ENCODE measurements around the gene ELMO1. TPM values are rescaled to one million over a fixed set of nuclear protein-coding genes. Genes with fewer than 3 reads are reported as not detected.

Gene ELMO1
- polyA plus RNA-seq, 2 of the 4 experiments (the other 2 are of a cell fraction), result 2.3 to 6.1 TPM

DNA sequence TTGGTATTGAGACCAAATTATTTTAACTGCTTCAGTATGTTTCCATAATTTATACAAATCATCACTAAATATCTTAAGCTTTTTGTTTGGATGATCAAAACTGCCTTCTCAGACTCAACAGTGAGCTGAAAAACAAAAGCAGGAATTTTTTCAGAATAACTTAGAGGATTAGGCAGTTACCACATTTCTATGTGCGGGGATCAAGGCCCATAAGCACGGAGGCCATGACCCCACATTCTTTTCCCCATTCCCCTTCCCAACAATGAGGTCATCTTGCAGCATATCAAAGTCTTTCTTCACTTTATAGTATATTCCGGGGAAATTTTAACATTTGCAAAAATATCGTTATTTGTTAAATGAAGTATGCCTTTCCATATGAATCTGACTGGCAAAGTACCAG lies 125.8 kb downstream of the ELMO1 start:
- no peak for ATAC-seq

DNA sequence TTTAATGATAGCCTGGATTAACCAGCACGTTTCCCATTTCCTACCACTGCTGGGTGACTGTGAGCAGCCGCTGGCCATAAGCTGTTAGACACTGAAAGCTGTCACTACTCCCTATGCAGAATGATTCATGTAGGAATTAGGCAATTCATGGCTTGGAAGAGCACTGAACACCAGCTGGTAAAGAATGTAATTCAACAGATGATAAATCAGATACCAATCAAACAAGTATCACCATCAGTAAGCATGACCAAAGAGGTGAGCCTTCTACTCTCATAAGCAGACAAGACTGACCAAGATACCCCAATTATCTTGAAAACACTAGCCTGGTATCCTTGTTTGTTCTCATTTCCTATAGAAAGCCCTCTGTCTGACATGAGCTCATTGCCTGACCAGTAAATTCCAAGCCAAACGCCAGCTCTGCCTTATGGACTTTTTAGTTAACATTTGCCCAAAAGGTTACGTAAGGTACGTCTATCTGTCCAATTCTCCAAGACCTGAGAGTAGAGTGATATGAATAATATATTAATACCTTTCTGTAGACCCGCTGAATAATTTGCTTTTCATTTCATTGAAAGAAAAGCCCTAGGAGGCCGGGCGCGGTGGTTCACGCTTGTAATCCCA lies 127.7 kb downstream of the ELMO1 start:
- H3K27ac ChIP-seq, result no peak overlapping the region
- 64% methylated on average over 10 of the region's 10 CpGs for WGBS (ENCODE audit: missing lambda C conversion rate)
- TF ChIP-seq FOSL2 (IDR thresholded peaks at IDR 0.05), result no peak
- peak; percentile 39; the same call in 1 of the 2 replicates for TF ChIP-seq FOSL2 (CRISPR knock-in tag; IDR thresholded peaks at IDR 0.05)
- TF ChIP-seq, protein P1, sequence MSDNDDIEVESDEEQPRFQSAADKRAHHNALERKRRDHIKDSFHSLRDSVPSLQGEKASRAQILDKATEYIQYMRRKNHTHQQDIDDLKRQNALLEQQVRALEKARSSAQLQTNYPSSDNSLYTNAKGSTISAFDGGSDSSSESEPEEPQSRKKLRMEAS (IDR thresholded peaks at IDR 0.05), result no peak
- peak; percentile 22; the same call in 1 of the 2 replicates for TF ChIP-seq GATA3 (IDR thresholded peaks at IDR 0.05; ENCODE audit: borderline replicate concordance)
- TF ChIP-seq HOXB5 (CRISPR knock-in tag; IDR thresholded peaks at IDR 0.05), result peak; percentile 86; the same call in 1 of the 2 replicates
- peak; percentile 64 to 78 for TF ChIP-seq CEBPB (IDR thresholded peaks at IDR 0.05)
- no peak for TF ChIP-seq ATOH8 (CRISPR knock-in tag; IDR thresholded peaks at IDR 0.05; ENCODE audit: low read depth)
- no peak for TF ChIP-seq ZSCAN20 (CRISPR knock-in tag; IDR thresholded peaks at IDR 0.05)
- TF ChIP-seq RAD21 (conservative IDR thresholded peaks at IDR 0.05 in 1 of 2, IDR thresholded peaks at IDR 0.05 in 1 of 2), result no peak
- no peaks in the 10 kb centered on the region for H3K9me3 ChIP-seq
- no peak overlapping the region for H3K4me3 ChIP-seq
- peaks cover 21% of the 10 kb centered on the region for H3K4me1 ChIP-seq
- peak overlapping the region; percentile 70 for H3K4me2 ChIP-seq
- peak in 1 of 2 experiments; percentile 25 for DNase-seq (ENCODE audit: low read depth in 1 of 2, low spot score in 1 of 2)
- peak; percentile 84 to 94 for ATAC-seq
- ChIA-PET CTCF (interaction anchor here (1.7 kb wide), 1 partner anchor 15 kb away, joined by 4 read pairs; no protein-coding TSS in a partner anchor), POLR2A (no interaction called here)
- no peak for FAIRE-seq

More for the DNA sequence above, 125.8 kb downstream of the ELMO1 start:
- Histone ChIP-seq H3K9me3 (no peaks in the 10 kb centered on the region), H3K27ac (no peak overlapping the region), H3K4me2 (no peak overlapping the region), H3K4me1 (peaks cover 18% of the 10 kb centered on the region), H3K4me3 (no peak overlapping the region)
- DNase-seq (ENCODE audit: low read depth in 1 of 2, low spot score in 1 of 2) (no peak), FAIRE-seq (no peak)
- TF ChIP-seq ATOH8 (CRISPR knock-in tag; IDR thresholded peaks at IDR 0.05; ENCODE audit: low read depth), result no peak
- TF ChIP-seq SMC3 (IDR thresholded peaks at IDR 0.05), result no peak
- TF ChIP-seq KDM5A (IDR thresholded peaks at IDR 0.05), result no peak
- no peak for TF ChIP-seq MAFK (IDR thresholded peaks at IDR 0.05; ENCODE audit: partially characterized antibody)
- TF ChIP-seq, protein P1 (IDR thresholded peaks at IDR 0.05), result no peak
- TF ChIP-seq, protein P2, sequence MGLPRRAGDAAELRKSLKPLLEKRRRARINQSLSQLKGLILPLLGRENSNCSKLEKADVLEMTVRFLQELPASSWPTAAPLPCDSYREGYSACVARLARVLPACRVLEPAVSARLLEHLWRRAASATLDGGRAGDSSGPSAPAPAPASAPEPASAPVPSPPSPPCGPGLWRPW (IDR thresholded peaks at IDR 0.05), result no peak
- TF ChIP-seq EHMT2 (IDR thresholded peaks at IDR 0.05; ENCODE audit: low read depth), result no peak
- no peak for TF ChIP-seq BHLHE40 (IDR thresholded peaks at IDR 0.05; ENCODE audit: low read depth, low read length)
- no peak for TF ChIP-seq RAD21 (conservative IDR thresholded peaks at IDR 0.05 in 1 of 2, IDR thresholded peaks at IDR 0.05 in 1 of 2)
- no peak for TF ChIP-seq RCOR1 (IDR thresholded peaks at IDR 0.05; ENCODE audit: low read depth, low read length)
- no peak for TF ChIP-seq MAZ (IDR thresholded peaks at IDR 0.05; ENCODE audit: borderline replicate concordance, low read depth, low read length)
- TF ChIP-seq FOSB (CRISPR knock-in tag; IDR thresholded peaks at IDR 0.05), result no peak
- no peak for TF ChIP-seq JUNB (IDR thresholded peaks at IDR 0.05)
- ChIA-PET CTCF (no interaction called here), POLR2A (no interaction called here)
- 90% methylated on average over 4 of the region's 4 CpGs for WGBS (ENCODE audit: missing lambda C conversion rate)

DNA sequence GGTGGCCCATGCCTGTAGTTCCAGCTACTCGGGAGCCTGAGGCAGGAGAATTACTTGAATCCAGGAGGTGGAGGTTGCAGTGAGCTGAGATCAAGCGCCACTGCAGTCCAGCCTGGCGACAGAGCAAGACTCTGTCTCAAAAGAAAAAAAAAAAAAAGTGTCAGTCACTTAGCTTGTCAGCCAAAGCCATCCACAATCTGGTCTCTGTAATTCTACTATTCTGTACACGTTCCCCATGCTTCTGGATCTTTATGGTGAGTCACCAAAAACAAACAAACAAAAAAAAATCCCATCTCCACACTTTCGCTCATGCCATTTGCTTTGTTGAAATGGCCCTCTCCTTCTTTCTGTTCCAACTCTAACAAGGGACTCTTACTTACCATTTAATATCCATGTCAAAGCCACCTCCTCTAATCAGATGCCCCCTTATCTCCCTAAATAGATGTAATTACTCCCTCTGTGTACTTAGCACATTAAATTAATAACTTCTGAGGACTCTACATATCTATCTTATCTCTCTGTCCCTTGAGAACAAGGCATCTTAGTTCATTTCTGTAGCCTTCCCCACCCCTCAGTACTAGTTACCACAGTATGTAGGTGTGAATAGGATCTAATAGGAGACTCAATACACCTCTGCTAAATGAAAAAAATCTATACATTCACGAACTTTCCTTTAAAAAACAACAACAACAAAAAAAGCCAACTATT lies 128.4 kb downstream of the ELMO1 start:
- ATAC-seq (peak; percentile 73 to 78), FAIRE-seq (no peak), DNase-seq (ENCODE audit: low read depth in 1 of 2, low spot score in 1 of 2) (peak in 1 of 2 experiments; percentile 12)
- CTCF ChIA-PET, result interaction anchor here (0.5 to 1.5 kb wide), 2 partner anchors 84 to 1072 kb away, joined by 3 to 4 read pairs; no protein-coding TSS in a partner anchor
- no peaks in the 10 kb centered on the region for H3K9me3 ChIP-seq
- no peak overlapping the region for H3K4me3 ChIP-seq
- peak overlapping the region; percentile 10 to 19; a peak in 1 of 6 replicates for H3K27ac ChIP-seq
- peaks cover 21% of the 10 kb centered on the region for H3K4me1 ChIP-seq
- 24% methylated on average over 6 of the region's 6 CpGs for WGBS (ENCODE audit: missing lambda C conversion rate)
- TF ChIP-seq JUNB (IDR thresholded peaks at IDR 0.05), result 0 out of 2 replicates have a peak, but pooled peaks have one; percentile 14
- no peak for TF ChIP-seq MAFK (IDR thresholded peaks at IDR 0.05; ENCODE audit: partially characterized antibody)
- TF ChIP-seq HEYL (CRISPR knock-in tag; IDR thresholded peaks at IDR 0.05), result no peak
- TF ChIP-seq FOSL2 (IDR thresholded peaks at IDR 0.05), result no peak
- TF ChIP-seq FOSL2 (CRISPR knock-in tag; IDR thresholded peaks at IDR 0.05), result peak; percentile 79
- POLR2A ChIA-PET, result no interaction called here
- peak overlapping the region; percentile 70 for H3K4me2 ChIP-seq

Data from A549 (cell line).